ENCODE measurements around the gene MBOAT2. TPM values are rescaled to one million over a fixed set of nuclear protein-coding genes. Genes with fewer than 3 reads are reported as not detected.
"Not testable (repeated sequence)": the region's sequence is repeated elsewhere in the genome, so short reads cannot be mapped to it uniquely, and the experiment has no call there.

MBOAT2 gene
- total RNA-seq = 10 to 100 TPM; 20.5 to 42.8 (median 24.4) TPM

DNA sequence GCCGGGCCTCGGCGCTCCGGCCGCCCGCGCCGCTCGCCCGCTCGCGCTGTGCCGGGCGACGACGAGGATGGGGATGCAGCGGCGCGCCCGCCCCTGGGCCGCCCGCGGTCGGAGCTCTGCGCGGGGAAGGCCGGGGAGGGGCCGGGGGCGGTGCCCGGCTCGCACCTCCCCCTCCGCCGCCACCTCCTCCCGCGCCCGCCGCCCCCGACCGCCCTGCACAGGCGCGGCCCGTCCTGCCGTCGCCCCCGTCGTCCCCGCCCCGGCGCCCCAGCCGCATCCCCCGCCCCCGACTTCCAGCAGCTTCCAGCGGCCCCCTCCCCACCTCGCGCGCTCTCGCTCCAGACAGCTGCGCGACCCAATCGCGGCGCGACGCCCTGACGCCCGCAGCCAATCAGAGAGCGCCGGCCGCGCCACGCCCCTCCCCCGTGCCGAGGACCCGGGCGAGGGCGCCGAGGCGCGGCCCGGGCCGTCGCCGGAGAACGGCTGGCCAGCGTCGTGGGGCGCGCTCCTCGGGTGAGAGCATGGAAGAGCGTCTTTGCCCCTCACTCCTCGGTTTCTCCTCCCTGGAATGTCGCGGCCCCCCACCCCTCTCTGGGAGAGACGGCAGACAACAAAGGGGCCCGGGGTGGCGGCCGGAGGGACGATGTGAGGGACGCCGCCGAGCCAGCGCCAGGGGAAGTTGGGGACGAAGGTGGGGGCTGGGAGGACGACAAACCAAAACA lies at the start of gene MBOAT2:
Gene MBOAT2, minus strand, starts transcription at position 69 of the 722 bp plus-strand sequence. CDS start 70 bp downstream, outside the sequence.
- TF ChIP-seq POLR2A (IDR thresholded peaks at IDR 0.05) (peak in 1 of 2 donors; percentile 89), CTCF (IDR thresholded peaks at IDR 0.05) (no peak)
- peak within 1 kb of the TSS; percentile 68 to 91 (median 77) for H3K27ac ChIP-seq
- no peaks in the 10 kb centered on the region for H3K36me3 ChIP-seq
- intact Hi-C loops (cut with DNase I) = no loop called here
- peaks cover 3 to 8% of the 10 kb centered on the region in 2 donors for H3K4me1 ChIP-seq
- peak; percentile 87 to 88 for DNase-seq
- H3K4me3 ChIP-seq (replicated peaks in 1 of 3) = peak within 1 kb of the TSS; percentile 35 to 93 (median 75)
- WGBS, 2 donors = 0 to 1% methylated on average over 5 to 11 of the region's 104 CpGs
- no peaks in the 10 kb centered on the region for H3K27me3 ChIP-seq
- H3K9me3 ChIP-seq = no peaks in the 10 kb centered on the region

GRCh38 chr2:9052821-9053533 lies 49.5 kb upstream of the MBOAT2 start:
- WGBS, 2 donors = 89 to 95% methylated on average over 6 of the region's 6 CpGs
- no peak for TF ChIP-seq POLR2A (IDR thresholded peaks at IDR 0.05)
- no peak for TF ChIP-seq CTCF (IDR thresholded peaks at IDR 0.05)
- Histone ChIP-seq H3K4me1 (no peaks in the 10 kb centered on the region), H3K36me3 (no peaks in the 10 kb centered on the region), H3K9me3 (no peaks in the 10 kb centered on the region), H3K4me3 (replicated peaks in 1 of 3) (no peak overlapping the region), H3K27ac (no peak overlapping the region), H3K27me3 (peaks cover 4% of the 10 kb centered on the region)
- intact Hi-C loops (cut with DNase I) = no loop called here
- no peak for DNase-seq

GRCh38 chr2:9051451-9051850 lies 48.0 kb upstream of the MBOAT2 start:
- H3K36me3 ChIP-seq; H3K9me3 ChIP-seq; H3K27ac ChIP-seq; DNase-seq; H3K4me1 ChIP-seq; intact Hi-C loops (cut with DNase I); H3K4me3 ChIP-seq (replicated peaks in 1 of 3); H3K27me3 ChIP-seq: not testable (repeated sequence)
- 96 to 97% methylated on average over 5 of the region's 5 CpGs for WGBS, 2 donors

GRCh38 chr2:9050122-9050809 lies 46.8 kb upstream of the MBOAT2 start:
- WGBS, 2 donors = 75 to 79% methylated on average over 10 of the region's 10 CpGs
- no peak for DNase-seq

More at GRCh38 chr2:9050122-9050809, 46.8 kb upstream of the MBOAT2 start:
- H3K4me3 ChIP-seq (replicated peaks in 1 of 3) = no peak overlapping the region
- H3K9me3 ChIP-seq = no peaks in the 10 kb centered on the region
- TF ChIP-seq POLR2A (IDR thresholded peaks at IDR 0.05) (no peak), CTCF (IDR thresholded peaks at IDR 0.05) (no peak)
- intact Hi-C loops (cut with DNase I) = no loop called here
- H3K36me3 ChIP-seq = no peaks in the 10 kb centered on the region
- no peak overlapping the region for H3K27ac ChIP-seq
- no peaks in the 10 kb centered on the region for H3K4me1 ChIP-seq
- H3K27me3 ChIP-seq = peaks cover 4% of the 10 kb centered on the region
